IPS-18a (cell line): ENCODE results near the gene GNL2.
A peak's percentile ranks its signal among the peaks of the same experiment; 100 is the strongest.
"Not testable (repeated sequence)": the region's sequence is repeated elsewhere in the genome, so short reads cannot be mapped to it uniquely, and the experiment has no call there.

ENCODE experiments used
- H3K27ac ChIP-seq: one replicate; pipeline ENCODE4 v1.5.1; 2013; ENCODE audit warnings: low read length
- H3K27me3 ChIP-seq: one replicate; pipeline ENCODE4 v1.6.1; 2013; ENCODE audit warnings: mild to moderate bottlenecking, low read length; ENCODE audit not compliant: control insufficient read depth, insufficient read depth
- H3K36me3 ChIP-seq: one replicate; pipeline ENCODE4 v1.6.1; 2013; ENCODE audit warnings: low read depth, low read length; ENCODE audit not compliant: control insufficient read depth
- H3K4me1 ChIP-seq: one replicate; pipeline ENCODE4 v1.6.1; 2013; ENCODE audit warnings: low read depth, low read length; ENCODE audit not compliant: control insufficient read depth
- H3K4me3 ChIP-seq: one replicate; pipeline ENCODE4 v1.5.1; 2013; ENCODE audit warnings: low read length
- H3K9ac ChIP-seq: one replicate; pipeline ENCODE4 v1.6.1; 2013; ENCODE audit warnings: mild to moderate bottlenecking, low read length, moderate library complexity
- H3K9me3 ChIP-seq: one replicate; pipeline ENCODE4 v1.6.1; 2013; ENCODE audit warnings: low read depth, low read length; ENCODE audit not compliant: control insufficient read depth

The GNL2 gene

GRCh38 chr1:37553927-37554808 is 41.6 kb downstream of the GNL2 start, which contains the start of gene SNIP1:
TSS of gene SNIP1 (minus strand) at chr1:37554293. CDS start at chr1:37554229, 64 bp downstream.
- Histone ChIP-seq H3K4me3 (peak within 1 kb of the TSS; percentile 81), H3K9ac (peak within 1 kb of the TSS; percentile 73), H3K36me3 (peaks cover 17% of the 10 kb centered on the region), H3K9me3 (no peaks in the 10 kb centered on the region), H3K4me1 (peaks cover 9% of the 10 kb centered on the region), H3K27ac (no peak within 1 kb of the TSS), H3K27me3 (no peaks in the 10 kb centered on the region)

DNA sequence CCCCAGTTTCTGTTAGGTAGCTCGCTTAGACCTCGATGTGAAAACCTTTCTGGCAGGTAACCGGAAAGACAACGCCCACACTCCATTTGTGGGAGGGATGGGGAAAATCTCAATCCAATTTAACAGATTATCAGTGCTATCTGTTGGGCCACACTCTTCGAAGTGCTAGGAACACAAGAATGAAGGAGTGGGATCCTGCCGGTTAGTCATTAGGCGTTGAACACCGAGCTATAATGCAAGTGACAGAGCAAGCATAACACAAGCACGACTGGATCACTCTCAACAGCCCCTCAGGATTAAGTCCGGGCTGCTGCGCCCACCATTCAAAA is 42.2 kb downstream of the GNL2 start:
- H3K27me3 ChIP-seq: no peaks in the 10 kb centered on the region
- peaks cover 20% of the 10 kb centered on the region for H3K36me3 ChIP-seq
- H3K4me1 ChIP-seq: peaks cover 9% of the 10 kb centered on the region
- no peaks in the 10 kb centered on the region for H3K9me3 ChIP-seq
- H3K9ac ChIP-seq: peak overlapping the region; percentile 73
- no peak overlapping the region for H3K27ac ChIP-seq
- peak overlapping the region; percentile 81 for H3K4me3 ChIP-seq

DNA sequence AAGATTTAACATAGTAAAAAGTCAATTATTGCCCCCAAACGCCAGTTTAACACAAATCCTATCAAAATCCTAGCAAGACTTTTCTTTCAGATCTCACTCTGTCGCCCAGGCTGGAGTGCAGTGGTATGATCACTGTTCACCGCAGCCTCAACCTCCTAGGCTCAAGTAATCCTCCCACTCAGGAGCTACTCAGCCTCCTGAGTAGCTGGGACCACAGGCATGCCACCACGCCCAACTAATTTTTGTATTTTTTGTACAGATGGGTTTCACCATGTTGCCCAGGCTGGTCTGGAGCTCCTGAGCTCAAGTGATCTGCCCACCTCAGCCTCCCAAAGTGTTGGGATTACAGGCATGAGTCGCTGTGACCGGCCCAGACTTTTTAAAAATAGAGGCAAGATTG is 46.4 kb downstream of the GNL2 start:
- Histone ChIP-seq H3K4me1 (peaks cover 4% of the 10 kb centered on the region), H3K36me3 (peaks cover 38% of the 10 kb centered on the region), H3K9me3 (no peaks in the 10 kb centered on the region), H3K4me3 (no peak overlapping the region), H3K27me3 (no peaks in the 10 kb centered on the region), H3K9ac (no peak overlapping the region), H3K27ac (no peak overlapping the region)

DNA sequence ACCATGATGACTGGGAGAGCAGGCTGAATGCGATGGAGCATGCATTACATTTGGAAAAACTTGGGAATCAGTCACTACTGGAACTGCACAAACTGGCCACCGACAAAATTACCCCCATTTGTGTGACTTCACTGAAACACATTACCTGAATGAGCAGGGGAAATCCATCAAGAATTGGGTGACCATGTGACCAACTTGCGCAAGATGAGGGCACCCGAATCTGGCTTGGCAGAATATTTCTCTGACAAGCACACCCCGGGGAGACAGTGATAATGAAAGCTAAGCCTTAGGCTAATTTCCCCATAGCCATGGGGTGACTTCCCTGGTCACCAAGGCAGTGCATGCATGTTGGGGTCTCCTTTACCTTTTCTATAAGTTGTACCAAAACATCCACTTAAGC is 50.7 kb downstream of the GNL2 start:
- Histone ChIP-seq H3K9me3 (no peaks in the 10 kb centered on the region), H3K27ac (no peak overlapping the region), H3K4me3 (no peak overlapping the region), H3K9ac (no peak overlapping the region), H3K4me1 (no peaks in the 10 kb centered on the region), H3K36me3 (peaks cover 35% of the 10 kb centered on the region), H3K27me3 (no peaks in the 10 kb centered on the region)

DNA sequence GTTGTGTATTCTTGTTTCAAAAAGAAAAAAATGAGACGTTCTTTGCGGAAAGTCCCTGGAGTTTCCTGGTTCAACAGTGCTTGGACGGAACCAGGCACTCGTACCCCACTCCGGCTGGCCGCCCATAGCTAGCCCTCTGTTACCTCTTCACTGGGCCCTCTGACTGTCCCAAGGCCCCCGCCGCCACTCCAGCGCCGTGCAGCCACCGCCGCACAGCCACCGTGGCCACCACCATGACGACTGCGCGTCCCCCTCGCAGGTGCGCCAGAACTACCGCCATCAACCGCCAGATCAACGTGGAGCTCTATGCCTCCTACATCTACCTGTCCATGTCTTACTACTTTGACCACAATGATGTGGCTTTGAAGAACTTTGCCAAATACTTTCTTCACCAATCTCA is 51.2 kb downstream of the GNL2 start:
- Histone ChIP-seq H3K36me3 (peaks cover 39% of the 10 kb centered on the region), H3K4me1 (no peaks in the 10 kb centered on the region), H3K9me3 (no peaks in the 10 kb centered on the region), H3K27me3 (no peaks in the 10 kb centered on the region), H3K4me3 (no peak overlapping the region), H3K27ac (no peak overlapping the region), H3K9ac (no peak overlapping the region)

- Histone ChIP-seq H3K4me3 (no peak overlapping the region), H3K27ac (no peak overlapping the region), H3K9ac (no peak overlapping the region), H3K9me3 (no peaks in the 10 kb centered on the region), H3K4me1 (no peaks in the 10 kb centered on the region), H3K36me3 (peaks cover 55% of the 10 kb centered on the region), H3K27me3 (no peaks in the 10 kb centered on the region)
Measured at GRCh38 chr1:37540036-37540785, 55.5 kb downstream of the GNL2 start.

- H3K27me3 ChIP-seq, H3K27ac ChIP-seq, H3K4me1 ChIP-seq, H3K4me3 ChIP-seq, H3K9me3 ChIP-seq, H3K9ac ChIP-seq: not testable (repeated sequence)
- peaks cover 50% of the 10 kb centered on the region for H3K36me3 ChIP-seq
Measured at GRCh38 chr1:37539154-37539553, 56.6 kb downstream of the GNL2 start.

DNA sequence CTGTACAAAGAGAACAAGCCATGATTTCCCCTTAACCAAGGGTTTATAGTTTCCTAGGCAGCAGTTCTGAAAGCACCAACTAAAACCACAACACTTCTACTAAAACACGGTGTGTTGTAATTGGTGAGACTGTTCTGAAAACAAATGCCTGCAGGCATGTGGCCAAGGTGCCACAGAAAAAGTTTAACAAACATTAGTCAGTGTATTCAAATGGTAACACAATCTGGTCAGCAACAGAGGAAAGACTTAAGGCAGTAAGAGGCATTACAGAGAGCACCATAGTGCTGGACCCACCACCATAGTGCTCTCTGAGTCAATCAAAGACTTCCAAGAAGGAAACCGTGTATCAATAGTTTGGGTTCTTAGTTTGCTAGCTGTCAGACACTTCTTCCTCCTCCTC is 58.4 kb downstream of the GNL2 start:
- H3K9ac ChIP-seq: no peak overlapping the region
- H3K36me3 ChIP-seq: peaks cover 49% of the 10 kb centered on the region
- no peaks in the 10 kb centered on the region for H3K9me3 ChIP-seq
- H3K27ac ChIP-seq: no peak overlapping the region
- H3K27me3 ChIP-seq: no peaks in the 10 kb centered on the region
- no peaks in the 10 kb centered on the region for H3K4me1 ChIP-seq
- no peak overlapping the region for H3K4me3 ChIP-seq

GRCh38 chr1:37533317-37534093 is 62.2 kb downstream of the GNL2 start:
- Histone ChIP-seq H3K9me3 (no peaks in the 10 kb centered on the region), H3K36me3 (peaks cover 26% of the 10 kb centered on the region), H3K4me1 (no peaks in the 10 kb centered on the region), H3K27ac (no peak overlapping the region), H3K9ac (no peak overlapping the region), H3K27me3 (no peaks in the 10 kb centered on the region), H3K4me3 (no peak overlapping the region)

GRCh38 chr1:37532418-37533156 is 63.1 kb downstream of the GNL2 start:
- not testable (repeated sequence) for H3K9me3 ChIP-seq, H3K9ac ChIP-seq, H3K27me3 ChIP-seq, H3K4me1 ChIP-seq, H3K27ac ChIP-seq, H3K4me3 ChIP-seq
- peaks cover 21% of the 10 kb centered on the region for H3K36me3 ChIP-seq

DNA sequence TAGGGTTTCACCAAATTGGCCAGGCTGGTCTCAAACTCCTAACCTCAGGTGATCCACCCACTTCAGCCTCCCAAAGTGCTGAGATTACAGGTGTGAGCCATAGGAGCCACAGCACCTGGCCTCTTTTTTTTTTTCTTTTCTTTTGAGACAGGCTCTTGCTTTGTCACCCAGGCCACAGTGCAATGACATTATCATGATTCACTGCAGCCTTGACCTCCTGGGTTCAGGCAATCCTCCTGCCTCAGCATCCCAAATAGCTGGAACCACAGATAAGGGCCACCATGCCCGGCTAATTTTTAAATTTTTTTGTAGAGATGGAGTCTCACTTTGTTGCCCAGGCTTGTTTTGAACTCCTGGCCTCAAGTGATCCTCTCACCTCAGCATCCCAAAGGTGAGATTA is 65.8 kb downstream of the GNL2 start:
- not testable (repeated sequence) for H3K27ac ChIP-seq, H3K4me3 ChIP-seq, H3K9me3 ChIP-seq, H3K9ac ChIP-seq, H3K4me1 ChIP-seq, H3K27me3 ChIP-seq, H3K36me3 ChIP-seq
